ENCODE results near the gene FNBP1. TPM values are rescaled to one million over a fixed set of nuclear protein-coding genes. Genes with fewer than 3 reads are reported as not detected.

Gene FNBP1
- total RNA-seq, 1 donor from 2014 or later = 245 TPM

GRCh38 chr9:129916707-129917106 lies 126.3 kb downstream of the FNBP1 start:
- Mint-ChIP-seq H3K4me3 (no peak overlapping the region), H3K27me3 (no peaks in the 10 kb centered on the region), H3K9me3 (no peaks in the 10 kb centered on the region), H3K27ac (no peak overlapping the region), H3K4me1 (peaks cover 11% of the 10 kb centered on the region), H3K36me3 (ENCODE audit: low read depth) (peaks cover 45% of the 10 kb centered on the region)
- intact Hi-C loops (cut with micrococcal nuclease) = no loop called here
- DNase-seq = no peak

DNA sequence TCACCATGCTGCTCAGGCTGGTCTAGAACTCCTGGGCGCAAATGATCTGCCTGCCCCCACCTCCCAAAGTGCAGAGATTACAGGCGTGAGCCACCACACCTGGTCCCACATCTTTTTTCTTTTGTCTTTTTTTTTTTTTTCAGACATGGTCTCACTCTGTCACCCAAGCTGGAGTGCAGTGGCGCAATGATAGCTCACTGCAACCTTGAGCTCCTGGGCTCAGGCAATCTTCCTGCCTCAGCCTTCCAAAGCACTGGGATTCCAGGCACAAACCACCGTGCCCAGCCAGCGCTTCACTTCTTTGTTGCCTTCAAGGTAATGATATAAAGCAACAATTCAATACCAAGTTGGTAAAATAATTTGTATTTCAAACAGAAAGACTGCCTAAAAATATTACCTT lies 128.9 kb downstream of the FNBP1 start:
- H3K27me3 Mint-ChIP-seq = no peaks in the 10 kb centered on the region
- H3K4me3 Mint-ChIP-seq = no peak overlapping the region
- H3K4me1 Mint-ChIP-seq = peaks cover 18% of the 10 kb centered on the region
- H3K9me3 Mint-ChIP-seq = no peaks in the 10 kb centered on the region
- peaks cover 45% of the 10 kb centered on the region for H3K36me3 Mint-ChIP-seq (ENCODE audit: low read depth)
- intact Hi-C loops (cut with micrococcal nuclease) = no loop called here
- DNase-seq = no peak
- H3K27ac Mint-ChIP-seq = peak overlapping the region; percentile 15

DNA sequence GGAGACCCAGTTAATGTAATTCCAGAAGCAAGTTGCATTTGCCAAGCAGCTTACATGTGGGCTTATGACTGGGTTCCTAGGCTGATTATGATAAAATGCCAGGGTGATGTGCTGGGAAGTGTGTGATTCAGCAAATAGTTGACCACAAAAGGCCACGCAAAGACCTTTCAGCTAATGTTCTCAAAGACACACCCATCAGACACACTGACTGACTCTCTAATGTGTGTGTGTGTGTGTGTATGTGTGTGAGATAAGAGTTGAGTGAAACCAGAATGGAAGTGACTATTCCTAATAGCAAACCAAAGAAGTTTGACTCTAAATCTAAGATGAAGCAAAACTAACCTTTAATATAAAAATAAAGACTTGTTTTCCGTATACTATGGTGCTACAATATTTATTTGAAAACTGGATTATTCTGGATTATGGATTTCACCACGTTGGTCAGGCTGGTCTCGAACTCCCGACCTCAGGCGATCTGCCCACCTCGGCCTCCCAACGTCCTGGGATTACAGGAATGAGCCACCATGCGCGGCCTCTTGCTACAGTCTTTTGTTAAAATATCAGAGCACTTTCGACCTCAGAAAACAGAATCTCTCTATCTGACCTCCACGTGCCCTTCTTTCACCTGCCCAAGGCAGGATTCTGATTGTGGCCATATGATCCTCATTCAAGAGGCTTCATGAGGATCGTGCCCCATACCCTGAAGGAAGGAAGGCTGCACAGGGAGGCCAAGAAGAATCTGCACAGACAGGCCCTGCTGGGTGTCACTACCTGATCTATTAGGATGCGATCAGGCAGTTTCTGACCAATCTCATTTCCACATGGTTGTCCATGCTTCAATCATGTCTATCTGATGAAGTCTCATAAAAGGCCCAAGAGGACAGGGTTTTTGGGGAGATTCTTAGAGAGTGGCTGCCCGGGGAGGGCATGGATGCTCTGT lies 132.1 kb downstream of the FNBP1 start:
- Mint-ChIP-seq H3K4me1 (peaks cover 15% of the 10 kb centered on the region), H3K9me3 (no peaks in the 10 kb centered on the region), H3K27ac (peak overlapping the region; percentile 72), H3K36me3 (ENCODE audit: low read depth) (peaks cover 48% of the 10 kb centered on the region), H3K27me3 (no peaks in the 10 kb centered on the region), H3K4me3 (no peak overlapping the region)
- no peak for DNase-seq
- intact Hi-C loops (cut with micrococcal nuclease) = no loop called here

DNA sequence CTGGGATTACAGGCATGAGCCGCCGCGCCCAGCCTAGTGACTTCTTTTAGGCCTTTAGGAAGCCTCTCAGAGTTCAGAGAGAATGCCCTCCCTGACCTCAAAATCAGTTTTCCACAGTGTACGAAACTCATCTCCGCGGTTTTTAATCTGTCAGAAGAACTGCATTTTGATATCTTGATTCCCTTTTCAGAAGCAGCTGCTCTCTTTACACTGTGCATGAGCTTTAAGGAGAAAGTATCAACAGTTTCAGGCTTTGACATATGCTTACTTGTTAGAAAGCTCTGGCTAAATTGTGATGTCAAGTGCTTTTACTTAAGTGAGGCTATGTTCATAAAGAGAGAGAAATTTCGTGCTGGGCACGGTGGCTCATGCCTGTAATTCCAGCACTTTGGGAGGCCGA lies 133.1 kb downstream of the FNBP1 start:
- H3K4me3 Mint-ChIP-seq = no peak overlapping the region
- H3K4me1 Mint-ChIP-seq = peaks cover 16% of the 10 kb centered on the region
- H3K27me3 Mint-ChIP-seq = no peaks in the 10 kb centered on the region
- H3K36me3 Mint-ChIP-seq (ENCODE audit: low read depth) = peaks cover 49% of the 10 kb centered on the region
- no peak for DNase-seq
- intact Hi-C loops (cut with micrococcal nuclease) = no loop called here
- no peaks in the 10 kb centered on the region for H3K9me3 Mint-ChIP-seq
- peak overlapping the region; percentile 41 for H3K27ac Mint-ChIP-seq

- no peak for DNase-seq
- Mint-ChIP-seq H3K36me3 (ENCODE audit: low read depth) (peaks cover 57% of the 10 kb centered on the region), H3K9me3 (no peaks in the 10 kb centered on the region), H3K4me3 (no peak overlapping the region), H3K27me3 (no peaks in the 10 kb centered on the region), H3K4me1 (peaks cover 21% of the 10 kb centered on the region), H3K27ac (peak overlapping the region; percentile 53)
- intact Hi-C loops (cut with micrococcal nuclease) = no loop called here
Observed at GRCh38 chr9:129908906-129909305, 134.1 kb downstream of the FNBP1 start.

GRCh38 chr9:129907201-129907600 lies 135.8 kb downstream of the FNBP1 start:
- no peak overlapping the region for H3K27ac Mint-ChIP-seq
- intact Hi-C loops (cut with micrococcal nuclease) = no loop called here
- H3K9me3 Mint-ChIP-seq = no peaks in the 10 kb centered on the region

GRCh38 chr9:129906298-129906697 lies 136.7 kb downstream of the FNBP1 start:
- H3K36me3 Mint-ChIP-seq (ENCODE audit: low read depth) = peaks cover 77% of the 10 kb centered on the region
- no peak for DNase-seq
- H3K4me3 Mint-ChIP-seq = no peak overlapping the region
- intact Hi-C loops (cut with micrococcal nuclease) = no loop called here
- no peaks in the 10 kb centered on the region for H3K9me3 Mint-ChIP-seq
- no peak overlapping the region for H3K27ac Mint-ChIP-seq
- H3K27me3 Mint-ChIP-seq = no peaks in the 10 kb centered on the region
- peaks cover 29% of the 10 kb centered on the region for H3K4me1 Mint-ChIP-seq

More at GRCh38 chr9:129907201-129907600, 135.8 kb downstream of the FNBP1 start:
- Mint-ChIP-seq H3K36me3 (ENCODE audit: low read depth) (peaks cover 68% of the 10 kb centered on the region), H3K4me1 (peaks cover 25% of the 10 kb centered on the region), H3K27me3 (no peaks in the 10 kb centered on the region), H3K4me3 (no peak overlapping the region)
- no peak for DNase-seq

DNA sequence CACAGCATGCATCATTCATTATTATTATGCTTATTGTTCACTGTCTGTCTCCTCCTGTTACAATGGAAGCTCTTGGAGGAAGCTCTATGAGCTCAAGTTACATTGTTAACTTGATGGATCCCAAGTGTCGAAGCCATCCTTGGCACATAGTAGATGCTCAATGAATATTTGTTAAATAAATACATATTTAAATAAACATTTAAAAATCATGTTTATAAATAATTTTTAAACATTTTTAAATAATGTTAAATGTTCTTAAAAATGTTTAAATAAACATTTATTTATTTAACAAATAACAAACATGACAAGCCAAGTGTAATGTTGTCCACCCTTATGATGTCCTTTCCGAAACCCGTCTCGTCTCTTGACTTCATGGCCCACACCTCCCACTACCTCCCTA lies 138.3 kb downstream of the FNBP1 start:
- Mint-ChIP-seq H3K4me3 (no peak overlapping the region), H3K27me3 (no peaks in the 10 kb centered on the region), H3K27ac (peak overlapping the region; percentile 34), H3K9me3 (no peaks in the 10 kb centered on the region), H3K4me1 (peaks cover 30% of the 10 kb centered on the region), H3K36me3 (ENCODE audit: low read depth) (peaks cover 81% of the 10 kb centered on the region)
- DNase-seq = no peak
- intact Hi-C loops (cut with micrococcal nuclease) = no loop called here

DNA sequence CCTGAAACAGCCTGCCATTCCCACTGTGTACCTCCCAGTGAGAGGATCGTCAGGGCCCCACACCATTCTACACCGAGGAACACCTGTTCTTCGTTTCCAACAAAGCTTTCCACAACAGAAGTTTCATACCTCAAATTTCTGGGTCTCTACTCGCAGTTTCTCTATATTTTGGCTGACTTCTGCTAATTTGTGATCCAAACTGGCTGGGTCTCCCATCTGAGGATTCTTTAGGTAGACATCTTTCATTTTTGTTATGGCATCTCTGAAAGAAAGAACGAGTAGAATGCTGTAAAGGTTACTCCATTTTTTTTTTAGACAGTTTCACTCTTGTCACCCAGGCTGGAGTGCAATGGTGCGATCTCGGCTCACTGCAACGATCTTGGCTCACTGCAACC lies 140.3 kb downstream of the FNBP1 start:
- intact Hi-C loops (cut with micrococcal nuclease) = no loop called here
- no peaks in the 10 kb centered on the region for H3K27me3 Mint-ChIP-seq
- H3K4me3 Mint-ChIP-seq = no peak overlapping the region
- peaks cover 88% of the 10 kb centered on the region for H3K36me3 Mint-ChIP-seq (ENCODE audit: low read depth)
- no peak for DNase-seq
- no peaks in the 10 kb centered on the region for H3K9me3 Mint-ChIP-seq
- peak overlapping the region; percentile 41 for H3K27ac Mint-ChIP-seq
- peaks cover 36% of the 10 kb centered on the region for H3K4me1 Mint-ChIP-seq

DNA sequence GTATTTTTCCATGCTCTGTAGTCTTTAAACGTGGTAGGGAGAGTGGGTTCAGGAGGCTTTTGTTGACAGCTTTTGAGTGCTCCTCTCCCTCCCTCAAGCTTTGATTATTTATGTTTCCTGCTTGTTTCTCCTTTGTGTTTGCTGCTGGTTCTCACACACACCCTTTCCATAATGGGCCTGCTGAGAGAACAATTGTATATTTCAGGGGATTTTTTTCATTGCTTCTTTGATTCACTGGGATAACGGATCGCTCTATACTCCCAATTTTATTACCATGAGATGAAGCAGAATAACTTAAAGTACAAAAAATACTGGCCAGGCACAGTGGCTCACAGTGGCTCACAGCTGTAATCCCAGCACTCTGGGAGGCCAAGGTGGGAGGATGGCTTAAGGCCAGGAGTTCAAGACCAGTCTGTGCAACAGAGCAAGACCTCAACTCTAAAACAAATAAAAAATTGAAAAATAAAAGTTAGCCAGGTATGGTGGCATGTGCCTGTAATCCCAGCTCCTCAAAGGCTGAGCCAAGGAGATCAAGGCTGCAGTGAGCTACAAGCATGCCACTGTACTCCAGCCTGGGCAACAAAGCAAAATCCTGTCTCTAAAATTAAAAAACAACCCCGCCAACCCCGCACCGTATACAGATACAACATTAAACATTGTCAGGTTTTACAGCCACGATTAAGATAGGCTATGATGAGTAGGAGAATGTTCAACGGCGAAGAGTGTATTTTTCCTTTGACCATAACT lies 140.8 kb downstream of the FNBP1 start:
- Mint-ChIP-seq H3K9me3 (no peaks in the 10 kb centered on the region), H3K4me3 (no peak overlapping the region), H3K27me3 (no peaks in the 10 kb centered on the region), H3K36me3 (ENCODE audit: low read depth) (peaks cover 87% of the 10 kb centered on the region), H3K4me1 (peaks cover 39% of the 10 kb centered on the region), H3K27ac (peak overlapping the region; percentile 78)
- DNase-seq = no peak
- intact Hi-C loops (cut with micrococcal nuclease) = no loop called here

DNA sequence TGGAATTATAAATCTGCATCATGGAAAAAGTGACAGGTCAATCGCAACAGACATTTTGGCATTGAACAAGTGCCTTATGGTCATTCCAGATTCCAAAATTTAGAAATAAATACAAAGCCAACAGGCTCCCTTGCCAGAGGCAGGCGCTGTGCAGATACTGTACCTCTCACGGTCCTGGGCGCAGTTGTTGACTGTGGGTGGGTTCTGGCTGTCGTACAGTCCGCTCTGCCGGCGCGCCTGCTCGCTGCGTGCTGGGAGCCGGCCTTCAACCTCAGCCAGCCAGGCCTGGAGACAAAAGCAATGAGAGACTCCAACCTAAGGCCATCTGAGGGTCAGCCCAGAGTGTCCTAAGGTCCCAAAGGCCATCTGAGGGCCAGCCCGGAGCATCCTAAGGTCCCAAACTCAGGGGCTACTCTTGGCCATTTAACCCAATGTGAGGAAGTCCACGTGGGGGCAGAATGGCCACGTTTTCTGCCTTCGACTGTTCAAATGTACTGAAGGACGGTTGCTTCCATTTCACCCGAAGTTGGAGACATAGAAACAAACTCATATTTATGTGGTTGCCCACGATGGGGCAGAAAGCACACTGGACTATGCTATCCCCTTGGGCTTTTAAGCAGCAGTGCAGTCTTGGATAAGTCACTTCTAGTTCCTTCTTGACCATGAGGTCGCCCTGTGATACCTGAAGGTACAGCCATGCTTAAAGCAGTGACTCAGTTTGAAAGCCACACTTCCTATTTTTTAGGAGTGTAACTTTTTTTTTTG lies 142.5 kb downstream of the FNBP1 start:
- no peaks in the 10 kb centered on the region for H3K9me3 Mint-ChIP-seq

DNA sequence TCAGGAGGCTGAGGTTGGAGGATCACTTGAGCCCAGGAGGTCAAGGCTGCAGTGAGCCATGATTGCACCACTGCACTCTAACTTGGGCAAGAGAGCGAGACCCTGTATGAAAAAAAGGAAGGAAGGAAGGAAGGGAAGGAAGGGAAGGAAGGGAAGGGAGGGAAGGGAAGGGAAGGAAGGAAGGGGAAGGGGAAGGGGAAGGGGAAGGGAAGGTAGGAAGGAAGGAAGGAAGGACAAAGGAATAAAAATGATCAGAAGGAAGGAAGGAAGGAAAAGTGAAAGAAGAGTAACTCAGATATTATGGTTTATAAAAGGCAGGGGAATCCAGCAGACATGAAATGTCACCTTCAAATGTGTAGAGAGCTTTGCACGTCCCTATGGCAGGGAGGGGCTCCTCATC lies 143.4 kb downstream of the FNBP1 start:
- H3K4me3 Mint-ChIP-seq = no peak overlapping the region
- peaks cover 92% of the 10 kb centered on the region for H3K36me3 Mint-ChIP-seq (ENCODE audit: low read depth)
- H3K4me1 Mint-ChIP-seq = peaks cover 56% of the 10 kb centered on the region
- H3K9me3 Mint-ChIP-seq = no peaks in the 10 kb centered on the region
- H3K27ac Mint-ChIP-seq = peak overlapping the region; percentile 77
- no peak for DNase-seq
- intact Hi-C loops (cut with micrococcal nuclease) = no loop called here
- H3K27me3 Mint-ChIP-seq = no peaks in the 10 kb centered on the region

More for the DNA sequence above, 142.5 kb downstream of the FNBP1 start:
- Mint-ChIP-seq H3K36me3 (ENCODE audit: low read depth) (peaks cover 90% of the 10 kb centered on the region), H3K4me1 (peaks cover 52% of the 10 kb centered on the region), H3K27ac (peak overlapping the region; percentile 77), H3K27me3 (no peaks in the 10 kb centered on the region), H3K4me3 (no peak overlapping the region)
- intact Hi-C loops (cut with micrococcal nuclease) = no loop called here
- no peak for DNase-seq

GRCh38 chr9:129898185-129898584 lies 144.8 kb downstream of the FNBP1 start:
- H3K27ac Mint-ChIP-seq = peak overlapping the region; percentile 85
- H3K36me3 Mint-ChIP-seq (ENCODE audit: low read depth) = peaks cover 91% of the 10 kb centered on the region
- no peaks in the 10 kb centered on the region for H3K27me3 Mint-ChIP-seq
- no peaks in the 10 kb centered on the region for H3K9me3 Mint-ChIP-seq
- DNase-seq = no peak
- H3K4me1 Mint-ChIP-seq = peaks cover 59% of the 10 kb centered on the region
- intact Hi-C loops (cut with micrococcal nuclease) = no loop called here
- no peak overlapping the region for H3K4me3 Mint-ChIP-seq

All from activated CD4-positive, alpha-beta T cell treated with anti-CD3 and anti-CD28 coated beads, Interleukin-2, amount 10 ng/mL, durations not matched to agents 24 days and 14 days (primary cell).